Panc1 (cell line): ENCODE measurements around the gene SMG6. TPM values are rescaled to one million over a fixed set of nuclear protein-coding genes. Genes with fewer than 3 reads are reported as not detected.

Experiments
- ATAC-seq: fragments of 200-7000 bp; cut with Tn5 transposase; 2 replicates; pipeline ENCODE4 v1.9.1; 2020; ENCODE audit warnings: mild to moderate bottlenecking, moderate library complexity
- BruUV-seq: library from RNA; stranded (reverse); fragments of 400-500 nt; replicated peaks from 2 replicates; lab custom pipeline; 2021; lab: Mats Ljungman, UMichigan
- CTCF ChIA-PET: fragments of 300-600 bp; sonication (Branson Sonifier 250); formaldehyde crosslinking; loops from one replicate; lab custom pipeline; 2022; ENCODE audit warnings: antibody characterized with exemption; lab: Charles Lee
- POLR2A ChIA-PET: fragments of 300-600 bp; sonication (Branson Sonifier 250); formaldehyde crosslinking; loops from one replicate; lab custom pipeline; 2022; ENCODE audit warnings: antibody characterized with exemption; lab: Charles Lee
- DNase-seq: peaks from one replicate; pipeline ENCODE4 v3.0.0-alpha.2; 2010; ENCODE audit warnings: low read depth, low spot score
- H3K27ac ChIP-seq: 2 replicates; pipeline ENCODE4 v1.5.1; 2011; ENCODE audit warnings: mild to moderate bottlenecking, low read length, inconsistent platforms
- H3K27me3 ChIP-seq: fragments of 200-500 bp; sonication (Bioruptor generic); 2 replicates; pipeline ENCODE4 v1.6.0; 2014; ENCODE audit warnings: low read length, inconsistent platforms; ENCODE audit not compliant: control insufficient read depth, insufficient read depth
- H3K36me3 ChIP-seq: fragments of 200-500 bp; sonication (Bioruptor generic); 2 replicates; pipeline ENCODE4 v1.5.1; 2014; ENCODE audit warnings: inconsistent platforms, mild to moderate bottlenecking, low read length, moderate library complexity; ENCODE audit not compliant: control insufficient read depth, insufficient read depth
- H3K4me1 ChIP-seq: 2 replicates; pipeline ENCODE4 v1.5.1; 2011; ENCODE audit warnings: inconsistent platforms, mild to moderate bottlenecking, low read length, moderate library complexity; ENCODE audit not compliant: control insufficient read depth, insufficient read depth
- H3K4me3 ChIP-seq, 2 experiments: 2 replicates each; pipeline ENCODE4 v1.5.1; 2011 to 2012; ENCODE audit warnings: low read depth in 2 of 2, low read length in 2 of 2, mild to moderate bottlenecking in 2 of 2, inconsistent platforms in 1 of 2, moderate library complexity in 1 of 2
- H3K9me3 ChIP-seq: fragments of 200-500 bp; sonication (Bioruptor generic); 2 replicates; pipeline ENCODE4 v1.5.1; 2014; ENCODE audit warnings: low read depth, mild to moderate bottlenecking, inconsistent platforms, low read length, moderate library complexity; ENCODE audit not compliant: control insufficient read depth, insufficient read depth
- POLR2AphosphoS5 ChIP-seq: IDR thresholded peaks from 2 replicates; pipeline ENCODE4 v1.6.1; 2012; ENCODE audit warnings: mild to moderate bottlenecking, low read depth, low read length, moderate library complexity
- SIN3A ChIP-seq: IDR thresholded peaks from 2 replicates; pipeline ENCODE4 v1.6.1; 2012; ENCODE audit warnings: low read depth, mild to moderate bottlenecking, low read length, moderate library complexity, borderline replicate concordance; ENCODE audit not compliant: insufficient read depth
- TCF7L2 ChIP-seq: IDR thresholded peaks from 2 replicates; pipeline ENCODE4 v1.6.1; 2011; ENCODE audit warnings: mild to moderate bottlenecking, low read depth, low read length, inconsistent platforms
- in situ Hi-C: cut with HindIII; loops from 2 replicates; pipeline ENCODE4 v1.10.0; 2016; ENCODE audit warnings: low sequenced_read_pairs, low pct_unique_long_range_greater_than_20kb
- intact Hi-C: fragments of 100-400 bp; cut with micrococcal nuclease; formaldehyde crosslinking; loops from one replicate; pipeline ENCODE4 v1.10.0; 2022; ENCODE audit not compliant: unreplicated experiment
- total RNA-seq: library from RNA; stranded (reverse); gene quantifications from one replicate; pipeline ENCODE4 v1.2.1, GENCODE V29; 2021; ENCODE audit not compliant: unreplicated experiment
- TF ChIP-seq, protein P1 (sequence below), 2 experiments: IDR thresholded peaks; 2 replicates each; pipeline ENCODE4 v1.6.1; 2011 to 2012; ENCODE audit warnings: low read depth in 2 of 2, control low read depth in 1 of 2, low read length in 1 of 2, mild to moderate bottlenecking in 1 of 2, moderate library complexity in 1 of 2; ENCODE audit not compliant: insufficient read depth in 1 of 2
- TF ChIP-seq, protein P2 (sequence below): fragments of 450-650 bp; IDR thresholded peaks from 2 replicates; pipeline ENCODE4 v1.5.1; 2017; ENCODE audit warnings: mild to moderate bottlenecking

Gene SMG6
- total RNA-seq, 1 experiment from 2014 or later: 17.8 TPM

DNA sequence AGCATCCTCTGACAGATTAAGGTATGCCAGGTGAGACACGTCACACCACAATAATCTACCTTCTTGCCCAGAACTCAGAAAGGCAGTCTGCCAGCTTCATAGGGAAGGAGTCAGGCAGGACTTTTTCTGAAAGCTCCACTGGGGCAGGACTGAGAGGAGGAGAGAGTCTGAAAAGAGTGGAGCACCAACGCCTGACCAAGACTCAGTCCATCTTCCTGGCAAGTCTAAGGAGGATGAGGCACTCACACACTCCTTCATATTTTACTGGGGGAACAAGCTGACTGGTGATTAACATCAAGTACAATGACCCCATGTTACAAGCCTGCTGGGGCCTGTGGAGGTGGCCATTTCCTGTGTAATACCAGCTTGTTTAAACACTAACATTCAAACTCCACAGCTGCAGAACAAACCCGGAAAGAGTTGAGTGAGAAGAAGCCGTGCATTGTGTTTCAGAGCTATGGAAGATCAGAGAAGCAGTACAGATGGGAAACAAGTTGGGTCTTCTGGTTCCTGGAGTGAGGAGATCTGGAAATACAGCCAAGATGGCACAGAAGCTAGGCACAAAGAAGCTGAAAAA, 126.3 kb downstream of the SMG6 start:
- POLR2A ChIA-PET: no interaction called here
- CTCF ChIA-PET: no interaction called here
- no peak for DNase-seq
- no peaks in the 10 kb centered on the region for H3K4me1 ChIP-seq
- H3K27ac ChIP-seq: no peak overlapping the region
- no peaks in the 10 kb centered on the region for H3K9me3 ChIP-seq
- TF ChIP-seq TCF7L2 (no peak), SIN3A (no peak), POLR2AphosphoS5 (no peak)
- TF ChIP-seq, protein P1, sequence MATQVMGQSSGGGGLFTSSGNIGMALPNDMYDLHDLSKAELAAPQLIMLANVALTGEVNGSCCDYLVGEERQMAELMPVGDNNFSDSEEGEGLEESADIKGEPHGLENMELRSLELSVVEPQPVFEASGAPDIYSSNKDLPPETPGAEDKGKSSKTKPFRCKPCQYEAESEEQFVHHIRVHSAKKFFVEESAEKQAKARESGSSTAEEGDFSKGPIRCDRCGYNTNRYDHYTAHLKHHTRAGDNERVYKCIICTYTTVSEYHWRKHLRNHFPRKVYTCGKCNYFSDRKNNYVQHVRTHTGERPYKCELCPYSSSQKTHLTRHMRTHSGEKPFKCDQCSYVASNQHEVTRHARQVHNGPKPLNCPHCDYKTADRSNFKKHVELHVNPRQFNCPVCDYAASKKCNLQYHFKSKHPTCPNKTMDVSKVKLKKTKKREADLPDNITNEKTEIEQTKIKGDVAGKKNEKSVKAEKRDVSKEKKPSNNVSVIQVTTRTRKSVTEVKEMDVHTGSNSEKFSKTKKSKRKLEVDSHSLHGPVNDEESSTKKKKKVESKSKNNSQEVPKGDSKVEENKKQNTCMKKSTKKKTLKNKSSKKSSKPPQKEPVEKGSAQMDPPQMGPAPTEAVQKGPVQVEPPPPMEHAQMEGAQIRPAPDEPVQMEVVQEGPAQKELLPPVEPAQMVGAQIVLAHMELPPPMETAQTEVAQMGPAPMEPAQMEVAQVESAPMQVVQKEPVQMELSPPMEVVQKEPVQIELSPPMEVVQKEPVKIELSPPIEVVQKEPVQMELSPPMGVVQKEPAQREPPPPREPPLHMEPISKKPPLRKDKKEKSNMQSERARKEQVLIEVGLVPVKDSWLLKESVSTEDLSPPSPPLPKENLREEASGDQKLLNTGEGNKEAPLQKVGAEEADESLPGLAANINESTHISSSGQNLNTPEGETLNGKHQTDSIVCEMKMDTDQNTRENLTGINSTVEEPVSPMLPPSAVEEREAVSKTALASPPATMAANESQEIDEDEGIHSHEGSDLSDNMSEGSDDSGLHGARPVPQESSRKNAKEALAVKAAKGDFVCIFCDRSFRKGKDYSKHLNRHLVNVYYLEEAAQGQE (IDR thresholded peaks at IDR 0.05; ENCODE audit: insufficient read depth in 1 of 2, low read depth in 2 of 2, low read length in 1 of 2): no peak
- TF ChIP-seq, protein P2, sequence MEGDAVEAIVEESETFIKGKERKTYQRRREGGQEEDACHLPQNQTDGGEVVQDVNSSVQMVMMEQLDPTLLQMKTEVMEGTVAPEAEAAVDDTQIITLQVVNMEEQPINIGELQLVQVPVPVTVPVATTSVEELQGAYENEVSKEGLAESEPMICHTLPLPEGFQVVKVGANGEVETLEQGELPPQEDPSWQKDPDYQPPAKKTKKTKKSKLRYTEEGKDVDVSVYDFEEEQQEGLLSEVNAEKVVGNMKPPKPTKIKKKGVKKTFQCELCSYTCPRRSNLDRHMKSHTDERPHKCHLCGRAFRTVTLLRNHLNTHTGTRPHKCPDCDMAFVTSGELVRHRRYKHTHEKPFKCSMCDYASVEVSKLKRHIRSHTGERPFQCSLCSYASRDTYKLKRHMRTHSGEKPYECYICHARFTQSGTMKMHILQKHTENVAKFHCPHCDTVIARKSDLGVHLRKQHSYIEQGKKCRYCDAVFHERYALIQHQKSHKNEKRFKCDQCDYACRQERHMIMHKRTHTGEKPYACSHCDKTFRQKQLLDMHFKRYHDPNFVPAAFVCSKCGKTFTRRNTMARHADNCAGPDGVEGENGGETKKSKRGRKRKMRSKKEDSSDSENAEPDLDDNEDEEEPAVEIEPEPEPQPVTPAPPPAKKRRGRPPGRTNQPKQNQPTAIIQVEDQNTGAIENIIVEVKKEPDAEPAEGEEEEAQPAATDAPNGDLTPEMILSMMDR: no peak
- H3K36me3 ChIP-seq: no peaks in the 10 kb centered on the region
- no peak for ATAC-seq
- H3K27me3 ChIP-seq: no peaks in the 10 kb centered on the region
- no peak overlapping the region for H3K4me3 ChIP-seq
- in situ Hi-C loops (no loop called here), intact Hi-C loops (no loop called here)
- BruUV-seq: no TSS peak

DNA sequence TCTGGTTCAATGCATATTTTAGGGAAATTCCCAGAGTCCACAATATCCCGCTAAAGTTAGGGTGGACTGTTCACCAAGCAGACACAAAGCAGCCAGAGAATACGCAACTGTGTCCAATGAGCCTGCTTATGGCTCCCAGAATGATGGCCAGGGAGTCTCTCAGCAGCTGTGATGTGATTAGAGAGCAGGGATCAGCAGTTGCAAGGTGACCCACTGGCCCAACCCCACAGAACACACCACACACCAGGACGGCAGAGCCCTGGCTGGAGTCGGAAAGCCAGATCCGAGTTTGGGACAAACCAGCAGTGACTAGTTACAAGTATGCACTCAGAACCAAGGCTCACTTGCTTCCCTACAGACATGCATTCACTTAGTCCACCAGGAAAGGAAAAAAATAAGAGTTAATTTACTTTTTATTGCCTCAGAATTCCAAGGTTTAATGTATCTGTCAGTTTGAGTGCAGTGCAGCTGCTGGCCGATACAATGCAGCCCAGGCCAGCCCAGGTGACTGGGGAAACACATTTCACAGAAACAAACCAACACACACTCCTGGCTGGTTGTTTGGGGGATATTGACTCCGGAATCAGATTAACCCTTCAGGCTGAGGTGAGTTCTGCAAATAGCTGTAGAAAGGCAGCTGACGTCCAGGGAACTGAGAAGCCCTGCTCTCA, 127.0 kb downstream of the SMG6 start:
- no peaks in the 10 kb centered on the region for H3K9me3 ChIP-seq
- POLR2A ChIA-PET: no interaction called here
- no peaks in the 10 kb centered on the region for H3K36me3 ChIP-seq
- no TSS peak for BruUV-seq
- ATAC-seq (no peak), DNase-seq (no peak)
- CTCF ChIA-PET: no interaction called here
- in situ Hi-C loops (no loop called here), intact Hi-C loops (no loop called here)
- H3K27ac ChIP-seq: no peak overlapping the region
- no peaks in the 10 kb centered on the region for H3K4me1 ChIP-seq
- no peak overlapping the region for H3K4me3 ChIP-seq
- TF ChIP-seq, protein P2: no peak
- no peak for TF ChIP-seq TCF7L2
- TF ChIP-seq, protein P1 (IDR thresholded peaks at IDR 0.05; ENCODE audit: insufficient read depth in 1 of 2, low read depth in 2 of 2, low read length in 1 of 2): no peak
- no peak for TF ChIP-seq SIN3A
- no peak for TF ChIP-seq POLR2AphosphoS5
- no peaks in the 10 kb centered on the region for H3K27me3 ChIP-seq
